ENCODE results near the gene NTM.

- TF ChIP-seq CTCF (IDR thresholded peaks at IDR 0.05; ENCODE audit: poor library complexity) (no peak), EZH2 (IDR thresholded peaks at IDR 0.05; ENCODE audit: borderline replicate concordance) (no peak)
These were observed 894.2 kb downstream of the NTM start for GRCh38 chr11:132264616-132265015.

All from hepatocyte (in vitro differentiated cells).